Heart right ventricle (tissue), 16 donors: ENCODE data around the gene CCDC92B. TPM values are rescaled to one million over a fixed set of nuclear protein-coding genes. Genes with fewer than 3 reads are reported as not detected.

Source experiments
- ATAC-seq, 8 donors: fragments of 200-7000 bp; cut with Tn5 transposase; one replicate each; pipeline ENCODE4 v1.9.1; 2020; ENCODE audit warnings: mild to moderate bottlenecking in 8 of 8, moderate library complexity in 8 of 8, moderate number of reproducible peaks in 1 of 8
- DNase-seq, 2 donors: peaks; one replicate each; pipeline ENCODE4 v3.0.0-alpha.2; 2020
- H3K27ac ChIP-seq, 10 donors: fragments of 200-600 bp; sonication (generic) in 2 of 10; one replicate each; pipeline versions ENCODE4 v1.5.0 to v1.8.0; 2020 to 2022; ENCODE audit warnings: mild to moderate bottlenecking in 3 of 10
- H3K27me3 ChIP-seq, 7 donors: fragments of 200-600 bp; one replicate each; pipeline ENCODE4 v1.8.0; 2021 to 2022; ENCODE audit warnings: mild to moderate bottlenecking in 2 of 7
- H3K36me3 ChIP-seq, 9 donors: fragments of 200-600 bp; sonication (generic) in 1 of 9; one replicate each; pipeline versions ENCODE4 v1.5.0 to v1.8.0; 2020 to 2022; ENCODE audit warnings: mild to moderate bottlenecking in 2 of 9
- H3K4me1 ChIP-seq, 9 donors: fragments of 200-600 bp; sonication (generic) in 1 of 9; one replicate each; pipeline versions ENCODE4 v1.5.0 to v1.8.0; 2020 to 2022; ENCODE audit warnings: mild to moderate bottlenecking in 4 of 9
- H3K4me3 ChIP-seq, 10 donors: fragments of 200-600 bp; sonication (generic) in 2 of 10; one replicate each; pipeline versions ENCODE4 v1.5.0 to v1.8.0; 2020 to 2022; ENCODE audit warnings: mild to moderate bottlenecking in 7 of 10, moderate library complexity in 2 of 10
- H3K9me3 ChIP-seq, 11 donors: fragments of 200-600 bp in 10 of 11; sonication (generic) in 2 of 11; one replicate each; pipeline versions ENCODE4 v1.5.0 to v1.8.0; 2013 to 2022; ENCODE audit warnings: mild to moderate bottlenecking in 2 of 11, control low read depth in 1 of 11, moderate library complexity in 1 of 11
- CTCF ChIP-seq, 9 donors: fragments of 200-600 bp; sonication (generic) in 2 of 9; IDR thresholded peaks; one replicate each; pipeline versions ENCODE4 v1.5.0 to v1.8.0; 2021 to 2022; ENCODE audit warnings: antibody characterized with exemption in 9 of 9, mild to moderate bottlenecking in 5 of 9, moderate library complexity in 1 of 9
- WGBS, 2 donors: extraction: QIAGEN DNeasy Blood & Tissue Kit; methylation state at CpG; one replicate each; pipeline ENCODE4 v1.1.7; 2013; ENCODE audit warnings: inconsistent platforms in 1 of 2; 5-methylcytosine and 5-hydroxymethylcytosine counted together
- intact Hi-C, 10 donors: fragments of 100-400 bp; cut with DNase I; formaldehyde crosslinking; loops; one replicate each; pipeline versions ENCODE4 v1.11.1 to v1.14.2; 2022
- long read RNA-seq, 3 donors: library from polyadenylated mRNA; unstranded; transcript quantifications; one replicate each; pipeline ENCODE4 v2.0.0, GENCODE V29; 2020 to 2021
- polyA plus RNA-seq, 2 donors: library from polyadenylated mRNA; stranded (reverse); fragments of 200-250 nt; gene quantifications; one replicate each; pipeline ENCODE4 v1.2.3, GENCODE V29; 2013
- total RNA-seq, 10 donors: library from RNA; stranded (reverse); fragmentation: NEBNext Ultra II Directional in 3 of 10; extraction: Animal tissue kit (Norgen Biotek cat#: 25700) in 3 of 10; gene quantifications; one replicate each; pipeline versions ENCODE4 v1.2.1 to v1.2.4, GENCODE V29; 2021 to 2023
- donor health status: Arrhythmogenic right ventricular cardiomyopathy.
- donor health status: ischemic (EF 13 %, LVEDD 7.1; RV severe dilation, severe dysfunction).
- donor health status: healthy with polysubstance abuse.
- donor health status: DM: no; HTN: yes; CAD: no.
- donor health status: DM: no; HTN: no; CAD: no.
- donor health status: ischemic (EF 25% LVEDD 6.9; RV normal size, moderate dysfunction).
- donor health status: ischemic (EF 25% LVEDD 5.7; RV mildly dilated, moderate dysfunction).
- donor health status: healthy.
- donor health status: DM: yes; HTN: yes; CAD: no.
- donor health status: Ischemic cardiomyopathy.
- donor health status: ischemic (EF 35%, LVEDD 5.7; RV mildly dilated, moderate dysfunction).
- donor health status: nonischemic (EF 11% LVEDD 7.7; RV severe dilation, severe dysfunction).
- donor health status: DM: yes; HTN: yes; CAD: no.
- donor health status: PGD.
- donor health status: ischemic (EF 29% LVEDD 5.4; RV normal size, mild dysfunction).
- donor health status: nonischemic (EF 23%, LVEDD 6.1; RV moderate dilation, normal function).

The CCDC92B gene
- total RNA-seq (under 1 TPM; 0.06 to 0.30 (median 0.19) TPM), polyA plus RNA-seq (under 1 TPM; 0.06 to 0.44 TPM)
- long read RNA-seq, donor 1, partial matches to known transcripts, result 0 of 1 reads
- long read RNA-seq, donor 1, other reads (novel, unspliced or antisense), result 0 of 1 reads
- long read RNA-seq, donor 2, partial matches to known transcripts, result 0 of 2 reads
- long read RNA-seq, donor 2, other reads (novel, unspliced or antisense), result 0 of 2 reads
- long read RNA-seq, donor 3, partial matches to known transcripts, result 0 of 1 reads
- long read RNA-seq, donor 3, other reads (novel, unspliced or antisense), result 0 of 1 reads

- no peak within 1 kb of the TSS for H3K27ac ChIP-seq
- no peak for TF ChIP-seq CTCF (IDR thresholded peaks at IDR 0.05)
- H3K9me3 ChIP-seq, result no peaks in the 10 kb centered on the region
- H3K36me3 ChIP-seq, result no peaks in the 10 kb centered on the region
- intact Hi-C loops, result no loop called here
- 4% methylated on average over 53 to 74 of the region's 76 CpGs for WGBS, 2 donors
- DNase-seq (no peak), ATAC-seq (peak in 1 of 8 donors; percentile 13)
- peaks cover 3 to 87% (median 61%) of the 10 kb centered on the region in 7 donors for H3K27me3 ChIP-seq
- peaks cover 0 to 4% (median 0%) of the 10 kb centered on the region in 9 donors for H3K4me1 ChIP-seq
- H3K4me3 ChIP-seq, result peak within 1 kb of the TSS in 5 of 10 donors; percentile 1 to 35 (median 22)
These were observed at the start of gene CCDC92B for GRCh38 chr17:2749058-2749783. CCDC92B (minus strand) TSS chr17:2749652; CDS start chr17:2735145, 14,507 bp downstream.

DNA sequence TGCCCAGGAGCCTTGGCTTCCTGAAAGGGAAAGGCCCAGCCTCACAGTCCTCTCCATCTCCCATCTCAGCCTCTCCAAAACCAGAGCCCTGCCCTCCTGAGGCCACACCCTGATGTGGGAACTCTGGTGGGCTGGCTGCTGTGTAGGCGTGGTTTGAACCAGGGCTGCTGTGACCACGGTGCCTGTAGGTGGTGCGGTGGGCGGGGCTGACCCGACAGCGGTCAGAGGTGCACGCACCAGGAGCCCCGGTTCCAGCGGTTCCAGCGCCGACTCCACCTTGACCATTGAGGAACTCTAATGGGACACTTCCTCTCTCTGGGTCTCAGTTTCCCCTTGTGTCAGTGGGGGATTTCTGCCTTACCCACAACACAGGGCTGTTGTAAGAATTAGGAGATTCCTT, 49.2 kb upstream of the CCDC92B start:
- TF ChIP-seq CTCF (IDR thresholded peaks at IDR 0.05), result no peak
- Histone ChIP-seq H3K4me3 (no peak overlapping the region), H3K27me3 (peaks cover 0 to 28% (median 13%) of the 10 kb centered on the region in 7 donors), H3K4me1 (peaks cover 0 to 47% (median 6%) of the 10 kb centered on the region in 9 donors), H3K9me3 (no peaks in the 10 kb centered on the region), H3K27ac (no peak overlapping the region), H3K36me3 (no peaks in the 10 kb centered on the region)
- WGBS, 2 donors, result 51 to 57% methylated on average over 11 of the region's 11 CpGs
- no peak for DNase-seq
- intact Hi-C loops, result no loop called here
- no peak for ATAC-seq

DNA sequence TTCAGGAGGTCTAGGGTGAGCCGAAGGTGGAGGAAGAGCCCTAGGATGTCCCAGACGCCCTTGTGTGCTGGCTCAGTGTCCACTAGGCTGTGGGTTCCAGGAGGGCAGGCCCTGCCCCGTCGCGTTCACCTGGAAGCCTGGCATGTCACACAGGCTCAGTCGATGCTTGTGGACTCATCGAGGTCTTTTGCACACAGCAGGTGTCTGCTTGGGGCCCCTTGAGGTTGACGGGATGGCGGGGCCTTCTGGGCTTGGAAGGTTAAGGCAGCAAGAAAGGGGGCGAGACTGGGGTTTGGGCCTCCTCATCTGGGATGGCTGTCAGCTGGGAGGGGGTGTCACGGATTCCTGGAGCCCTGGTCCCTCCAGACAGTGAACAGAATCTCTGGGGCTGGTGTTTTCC, 48.7 kb upstream of the CCDC92B start:
- H3K9me3 ChIP-seq, result no peaks in the 10 kb centered on the region
- H3K27me3 ChIP-seq, result peaks cover 0 to 28% (median 13%) of the 10 kb centered on the region in 7 donors
- no peak overlapping the region for H3K4me3 ChIP-seq
- H3K36me3 ChIP-seq, result no peaks in the 10 kb centered on the region
- no peak overlapping the region for H3K27ac ChIP-seq
- no peak for TF ChIP-seq CTCF (IDR thresholded peaks at IDR 0.05)
- H3K4me1 ChIP-seq, result peaks cover 0 to 51% (median 6%) of the 10 kb centered on the region in 9 donors
- DNase-seq (no peak), ATAC-seq (no peak)
- intact Hi-C loops, result no loop called here
- 82% methylated on average over 11 of the region's 11 CpGs for whole genome bisulfite sequencing, 2 donors

- 58 to 70% methylated on average over 11 of the region's 11 CpGs for WGBS, 2 donors
- no peak for TF ChIP-seq CTCF (IDR thresholded peaks at IDR 0.05)
- intact Hi-C loops, result no loop called here
- H3K27ac ChIP-seq, result peak overlapping the region in 1 of 10 donors; percentile 14
- ATAC-seq (peak in 4 of 8 donors; percentile 15 to 47 (median 38)), DNase-seq (no peak)
- no peaks in the 10 kb centered on the region for H3K36me3 ChIP-seq
- H3K4me1 ChIP-seq, result peaks cover 0 to 50% (median 6%) of the 10 kb centered on the region in 9 donors
- H3K4me3 ChIP-seq, result peak overlapping the region in 1 of 10 donors; percentile 60
- H3K9me3 ChIP-seq, result no peaks in the 10 kb centered on the region
- H3K27me3 ChIP-seq, result peaks cover 0 to 30% (median 13%) of the 10 kb centered on the region in 7 donors
These were observed 48.2 kb upstream of the CCDC92B start for GRCh38 chr17:2797637-2798036.
